GM13977 (cell line): ENCODE measurements around the gene TANGO6.

Experiments used
- DNase-seq: peaks from one replicate; pipeline ENCODE4 v3.0.0; 2012; ENCODE audit warnings: low spot score
- in situ Hi-C: fragments of 300-500 bp; cut with MboI; formaldehyde crosslinking; loops from one replicate; pipeline ENCODE4 v1.12.0; 2022; ENCODE audit warnings: low sequenced_read_pairs, low pct_unique_long_range_greater_than_20kb, mixed read lengths, inconsistent platforms; ENCODE audit not compliant: unreplicated experiment
- TF ChIP-seq, protein P1 (sequence below): IDR thresholded peaks from 2 replicates; pipeline ENCODE4 v1.5.1; 2012; ENCODE audit warnings: mild to moderate bottlenecking, control low read depth; ENCODE audit not compliant: insufficient read depth; ENCODE audit errors: extremely low read depth, missing control alignments

TANGO6 gene

GRCh38 chr16:68875871-68876270 is 32.5 kb downstream of the TANGO6 start:
- TF ChIP-seq, protein P1, sequence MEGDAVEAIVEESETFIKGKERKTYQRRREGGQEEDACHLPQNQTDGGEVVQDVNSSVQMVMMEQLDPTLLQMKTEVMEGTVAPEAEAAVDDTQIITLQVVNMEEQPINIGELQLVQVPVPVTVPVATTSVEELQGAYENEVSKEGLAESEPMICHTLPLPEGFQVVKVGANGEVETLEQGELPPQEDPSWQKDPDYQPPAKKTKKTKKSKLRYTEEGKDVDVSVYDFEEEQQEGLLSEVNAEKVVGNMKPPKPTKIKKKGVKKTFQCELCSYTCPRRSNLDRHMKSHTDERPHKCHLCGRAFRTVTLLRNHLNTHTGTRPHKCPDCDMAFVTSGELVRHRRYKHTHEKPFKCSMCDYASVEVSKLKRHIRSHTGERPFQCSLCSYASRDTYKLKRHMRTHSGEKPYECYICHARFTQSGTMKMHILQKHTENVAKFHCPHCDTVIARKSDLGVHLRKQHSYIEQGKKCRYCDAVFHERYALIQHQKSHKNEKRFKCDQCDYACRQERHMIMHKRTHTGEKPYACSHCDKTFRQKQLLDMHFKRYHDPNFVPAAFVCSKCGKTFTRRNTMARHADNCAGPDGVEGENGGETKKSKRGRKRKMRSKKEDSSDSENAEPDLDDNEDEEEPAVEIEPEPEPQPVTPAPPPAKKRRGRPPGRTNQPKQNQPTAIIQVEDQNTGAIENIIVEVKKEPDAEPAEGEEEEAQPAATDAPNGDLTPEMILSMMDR, result no peak
- in situ Hi-C loops, result loop anchor here (25.0 kb wide), 1 partner anchor 411 kb away; no protein-coding TSS in a partner anchor
- no peak for DNase-seq

- TF ChIP-seq, protein P1, result no peak
- DNase-seq, result no peak
- in situ Hi-C loops, result loop anchor here (25.0 kb wide), 1 partner anchor 404 kb away; no protein-coding TSS in a partner anchor
Measured at GRCh38 chr16:68883685-68884084, 40.4 kb downstream of the TANGO6 start.

DNA sequence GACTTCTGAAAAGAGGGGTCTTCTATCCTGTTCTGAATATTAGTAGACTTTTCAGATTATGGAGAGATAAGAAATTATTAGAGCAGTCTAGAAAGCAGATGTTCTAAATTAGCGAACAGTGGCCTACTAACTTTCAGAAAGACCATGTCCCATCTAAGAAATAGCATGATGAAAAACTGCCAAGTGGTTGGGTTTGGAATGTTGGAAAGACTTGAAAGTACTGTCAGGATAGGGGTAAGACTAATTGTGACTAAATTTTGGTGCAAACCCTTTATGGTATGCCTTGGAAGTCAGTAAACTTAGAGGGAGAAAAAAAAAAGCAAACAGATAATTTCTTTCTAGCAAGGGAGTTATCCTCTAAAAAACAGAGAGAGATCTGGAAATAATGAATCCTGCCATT is 41.1 kb downstream of the TANGO6 start:
- in situ Hi-C loops, result loop anchor here (25.0 kb wide), 1 partner anchor 403 kb away; no protein-coding TSS in a partner anchor
- DNase-seq, result no peak
- TF ChIP-seq, protein P1, result no peak

DNA sequence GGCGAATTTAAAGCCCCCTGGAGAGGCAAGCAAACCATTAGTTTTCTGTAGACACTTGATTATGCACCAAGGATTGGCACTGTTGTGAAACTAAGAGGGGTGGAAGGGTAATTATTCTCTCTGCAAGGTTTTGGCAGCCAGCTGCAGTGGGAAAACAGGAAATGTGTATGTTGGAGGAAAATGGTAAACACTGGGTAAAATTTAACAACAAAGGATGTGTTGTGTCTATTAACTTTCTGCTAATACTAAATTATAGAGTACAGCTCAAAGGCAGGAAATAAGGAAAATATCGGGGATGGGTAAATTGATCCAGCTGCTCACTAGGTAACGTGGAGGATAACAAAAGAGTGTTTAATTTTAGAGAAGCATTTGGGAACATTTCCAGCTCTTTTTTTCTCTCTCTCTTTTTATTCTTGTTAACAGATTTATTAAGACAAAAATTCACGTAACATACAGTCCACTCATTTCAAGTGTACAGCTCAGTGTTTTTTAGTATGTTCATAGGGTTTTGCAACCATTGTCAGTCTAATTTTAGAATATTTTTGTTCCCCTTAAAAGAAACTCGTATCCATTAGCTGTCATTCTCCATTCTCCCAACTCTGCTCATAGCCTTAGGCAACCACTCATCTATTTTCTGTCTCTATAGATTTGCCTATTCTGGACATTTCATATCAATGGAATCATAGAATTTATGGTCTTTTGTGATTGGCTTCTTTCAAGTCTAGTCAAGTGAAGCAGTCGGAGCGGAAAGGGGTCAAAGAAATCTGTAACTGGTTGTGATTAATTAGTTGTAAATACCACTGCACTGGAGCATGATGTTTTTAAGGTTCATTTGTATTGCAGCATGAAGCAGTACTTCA is 41.8 kb downstream of the TANGO6 start:
- in situ Hi-C loops, result loop anchor here (25.0 kb wide), 1 partner anchor 402 kb away; no protein-coding TSS in a partner anchor
- DNase-seq, result no peak
- TF ChIP-seq, protein P1, result no peak

GRCh38 chr16:68887107-68887506 is 43.8 kb downstream of the TANGO6 start:
- in situ Hi-C loops, result loop anchor here (25.0 kb wide), 1 partner anchor 400 kb away; no protein-coding TSS in a partner anchor
- TF ChIP-seq, protein P1, result no peak
- DNase-seq, result no peak

- TF ChIP-seq, protein P1, result no peak
- in situ Hi-C loops, result loop anchor here (10.0 to 25.0 kb wide), 2 partner anchors 235 to 398 kb away; no protein-coding TSS in a partner anchor
- no peak for DNase-seq
Measured at GRCh38 chr16:68889508-68890150, 46.3 kb downstream of the TANGO6 start.
